ENCODE data around the gene RNF31. TPM values are rescaled to one million over a fixed set of nuclear protein-coding genes. Genes with fewer than 3 reads are reported as not detected.

The RNF31 gene
- total RNA-seq, 2 experiments from 2014 or later, result 46.0 to 57.8 TPM

DNA sequence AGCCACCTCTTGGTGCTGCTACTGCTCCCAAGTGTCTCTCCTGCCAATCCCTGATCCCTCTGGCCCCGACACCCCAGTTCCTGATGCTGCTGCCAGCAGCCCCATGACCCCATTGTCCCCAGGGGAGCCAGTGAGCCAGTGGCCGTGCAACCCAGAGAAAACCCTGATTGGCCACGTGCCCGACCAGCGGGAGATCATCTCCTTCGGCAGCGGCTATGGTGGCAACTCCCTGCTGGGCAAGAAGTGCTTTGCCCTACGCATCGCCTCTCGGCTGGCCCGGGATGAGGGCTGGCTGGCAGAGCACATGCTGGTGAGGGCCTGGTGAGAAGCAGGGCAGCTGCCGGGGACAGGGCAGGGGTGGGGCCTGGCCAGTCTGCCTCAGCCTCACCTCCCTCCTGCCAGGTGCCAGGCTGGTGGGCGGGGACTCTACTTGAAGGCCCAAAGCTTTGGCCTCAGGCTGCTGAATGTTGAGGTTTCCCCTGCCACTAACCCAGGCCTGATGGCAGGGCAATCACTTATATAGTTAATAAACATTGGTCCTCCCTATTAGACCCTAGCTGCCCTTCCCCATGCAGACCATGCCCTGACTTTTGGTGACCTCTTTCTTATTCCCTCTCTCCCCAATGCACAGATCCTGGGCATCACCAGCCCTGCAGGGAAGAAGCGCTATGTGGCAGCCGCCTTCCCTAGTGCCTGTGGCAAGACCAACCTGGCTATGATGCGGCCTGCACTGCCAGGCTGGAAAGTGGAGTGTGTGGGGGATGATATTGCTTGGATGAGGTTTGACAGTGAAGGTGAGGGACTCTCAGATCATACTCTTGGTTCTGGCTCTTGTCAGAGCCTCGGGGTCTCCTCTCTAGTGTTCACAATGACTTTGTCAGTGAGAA is 48.1 kb upstream of the RNF31 start:
- intact Hi-C loops (cut with DNase I, micrococcal nuclease), result loop anchor here in 1 of 2 experiments (10.0 kb wide), 1 partner anchor 124 kb away; no protein-coding TSS in a partner anchor
- H3K9me3 Mint-ChIP-seq, result no peaks in the 10 kb centered on the region
- CTCF ChIA-PET, result interaction anchor here (2.2 kb wide), 1 partner anchor 10 kb away, joined by 5 read pairs; no protein-coding TSS in a partner anchor
- TF ChIP-seq, protein P1, sequence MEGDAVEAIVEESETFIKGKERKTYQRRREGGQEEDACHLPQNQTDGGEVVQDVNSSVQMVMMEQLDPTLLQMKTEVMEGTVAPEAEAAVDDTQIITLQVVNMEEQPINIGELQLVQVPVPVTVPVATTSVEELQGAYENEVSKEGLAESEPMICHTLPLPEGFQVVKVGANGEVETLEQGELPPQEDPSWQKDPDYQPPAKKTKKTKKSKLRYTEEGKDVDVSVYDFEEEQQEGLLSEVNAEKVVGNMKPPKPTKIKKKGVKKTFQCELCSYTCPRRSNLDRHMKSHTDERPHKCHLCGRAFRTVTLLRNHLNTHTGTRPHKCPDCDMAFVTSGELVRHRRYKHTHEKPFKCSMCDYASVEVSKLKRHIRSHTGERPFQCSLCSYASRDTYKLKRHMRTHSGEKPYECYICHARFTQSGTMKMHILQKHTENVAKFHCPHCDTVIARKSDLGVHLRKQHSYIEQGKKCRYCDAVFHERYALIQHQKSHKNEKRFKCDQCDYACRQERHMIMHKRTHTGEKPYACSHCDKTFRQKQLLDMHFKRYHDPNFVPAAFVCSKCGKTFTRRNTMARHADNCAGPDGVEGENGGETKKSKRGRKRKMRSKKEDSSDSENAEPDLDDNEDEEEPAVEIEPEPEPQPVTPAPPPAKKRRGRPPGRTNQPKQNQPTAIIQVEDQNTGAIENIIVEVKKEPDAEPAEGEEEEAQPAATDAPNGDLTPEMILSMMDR (IDR thresholded peaks at IDR 0.05), result no peak
- POLR2A ChIA-PET, result no interaction called here
- H3K27ac Mint-ChIP-seq, result no peak overlapping the region
- Histone ChIP-seq H3K27me3 (ENCODE audit: control insufficient read depth in 1 of 2, insufficient read depth in 2 of 2, low read length in 2 of 2) (no peaks in the 10 kb centered on the region), H3K4me1 (ENCODE audit: insufficient read depth, low read length) (peaks cover 16% of the 10 kb centered on the region), H3K36me3 (ENCODE audit: insufficient read depth, low read length) (peaks cover 54% of the 10 kb centered on the region), H3K9me3 (ENCODE audit: control insufficient read depth in 1 of 2, insufficient read depth in 1 of 2, low read length in 2 of 2) (no peaks in the 10 kb centered on the region), H3K4me3 (ENCODE audit: low read length) (no peak overlapping the region), H3K27ac (ENCODE audit: low read depth in 1 of 2, low read length in 2 of 2) (no peak overlapping the region)
- H3K4me3 Mint-ChIP-seq, result no peak overlapping the region
- ATAC-seq (ENCODE audit: poor library complexity) (no peak), DNase-seq (no peak)
- peaks cover 51% of the 10 kb centered on the region for H3K36me3 Mint-ChIP-seq (ENCODE audit: low read depth)
- H3K27me3 Mint-ChIP-seq, result no peaks in the 10 kb centered on the region
- peaks cover 23% of the 10 kb centered on the region for H3K4me1 Mint-ChIP-seq (ENCODE audit: low read depth)

- Mint-ChIP-seq H3K27ac (no peak overlapping the region), H3K4me1 (ENCODE audit: low read depth) (peaks cover 13% of the 10 kb centered on the region), H3K9me3 (no peaks in the 10 kb centered on the region), H3K4me3 (no peak overlapping the region), H3K27me3 (no peaks in the 10 kb centered on the region), H3K36me3 (ENCODE audit: low read depth) (peaks cover 45% of the 10 kb centered on the region)
- DNase-seq (no peak), ATAC-seq (ENCODE audit: poor library complexity) (no peak)
- intact Hi-C loops (cut with DNase I, micrococcal nuclease), result loop anchor here in 1 of 2 experiments (5.0 kb wide), 1 partner anchor 468 kb away; no protein-coding TSS in a partner anchor
- POLR2A ChIA-PET, result no interaction called here
- Histone ChIP-seq H3K4me1 (ENCODE audit: insufficient read depth, low read length) (peaks cover 5% of the 10 kb centered on the region), H3K9me3 (ENCODE audit: control insufficient read depth in 1 of 2, insufficient read depth in 1 of 2, low read length in 2 of 2) (no peaks in the 10 kb centered on the region), H3K27me3 (ENCODE audit: control insufficient read depth in 1 of 2, insufficient read depth in 2 of 2, low read length in 2 of 2) (no peaks in the 10 kb centered on the region), H3K36me3 (ENCODE audit: insufficient read depth, low read length) (peaks cover 56% of the 10 kb centered on the region), H3K27ac (ENCODE audit: low read depth in 1 of 2, low read length in 2 of 2) (no peak overlapping the region), H3K4me3 (ENCODE audit: low read length) (no peak overlapping the region)
- CTCF ChIA-PET, result interaction anchor here (0.8 to 2.2 kb wide), 2 partner anchors 8 to 10 kb away, joined by 3 to 5 read pairs; no protein-coding TSS in a partner anchor
- TF ChIP-seq, protein P1 (IDR thresholded peaks at IDR 0.05), result no peak
Measured at GRCh38 chr14:24100197-24100981, 46.9 kb upstream of the RNF31 start.

DNA sequence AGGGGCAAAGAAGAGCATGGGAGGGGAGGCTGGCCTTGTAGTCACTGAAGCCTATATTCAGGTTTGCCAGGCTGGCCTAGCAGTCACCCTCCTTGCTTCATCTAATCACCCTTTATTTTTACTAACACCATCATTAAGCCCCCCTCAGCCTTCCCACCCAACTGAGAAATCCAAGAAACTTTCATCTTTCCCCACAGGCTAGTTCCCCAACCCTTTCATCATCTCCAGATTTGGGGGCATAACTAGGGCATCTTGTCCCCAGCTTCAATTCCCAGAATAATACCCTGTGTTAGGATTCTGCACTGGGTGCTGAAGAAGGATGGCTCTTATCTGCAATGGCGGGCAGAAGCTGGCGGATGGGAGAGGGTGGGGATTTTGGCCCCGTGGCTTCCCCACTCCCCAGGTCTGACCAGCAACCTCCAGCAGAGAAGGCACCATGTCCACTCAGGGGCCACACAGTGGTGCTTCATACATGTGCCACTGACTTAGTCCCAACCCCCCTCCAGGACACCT is 46.3 kb upstream of the RNF31 start:
- H3K4me1 Mint-ChIP-seq (ENCODE audit: low read depth), result peaks cover 8% of the 10 kb centered on the region
- Histone ChIP-seq H3K4me3 (ENCODE audit: low read length) (no peak overlapping the region), H3K4me1 (ENCODE audit: insufficient read depth, low read length) (no peaks in the 10 kb centered on the region), H3K9me3 (ENCODE audit: control insufficient read depth in 1 of 2, insufficient read depth in 1 of 2, low read length in 2 of 2) (no peaks in the 10 kb centered on the region), H3K36me3 (ENCODE audit: insufficient read depth, low read length) (peaks cover 56% of the 10 kb centered on the region), H3K27me3 (ENCODE audit: control insufficient read depth in 1 of 2, insufficient read depth in 2 of 2, low read length in 2 of 2) (no peaks in the 10 kb centered on the region), H3K27ac (ENCODE audit: low read depth in 1 of 2, low read length in 2 of 2) (no peak overlapping the region)
- no peak for ATAC-seq (ENCODE audit: poor library complexity)
- CTCF ChIA-PET, result interaction anchor here (2.2 kb wide), 1 partner anchor 8 kb away, joined by 5 read pairs; no protein-coding TSS in a partner anchor
- H3K27me3 Mint-ChIP-seq, result no peaks in the 10 kb centered on the region
- peaks cover 41% of the 10 kb centered on the region for H3K36me3 Mint-ChIP-seq (ENCODE audit: low read depth)
- H3K9me3 Mint-ChIP-seq, result no peaks in the 10 kb centered on the region
- POLR2A ChIA-PET, result interaction anchor here (1.3 kb wide), 1 partner anchor 10 kb away, joined by 3 read pairs; no protein-coding TSS in a partner anchor
- TF ChIP-seq, protein P1 (IDR thresholded peaks at IDR 0.05), result no peak
- no peak overlapping the region for H3K27ac Mint-ChIP-seq
- intact Hi-C loops (cut with DNase I, micrococcal nuclease), result loop anchor here in 1 of 2 experiments (5.0 kb wide), 1 partner anchor 469 kb away; no protein-coding TSS in a partner anchor
- no peak overlapping the region for H3K4me3 Mint-ChIP-seq
- DNase-seq, result no peak
